Liver (tissue), 3 donors: ENCODE results near the gene RGMA.

Experiments
- CTCF ChIP-seq: fragments of 150-350 bp; IDR thresholded peaks from 2 replicates; pipeline ENCODE4 v1.5.1; 2017; ENCODE audit warnings: improper control_type of control experiment, low read depth, low read length; ENCODE audit not compliant: missing input control
- TAF1 ChIP-seq: conservative IDR thresholded peaks from 2 replicates; pipeline ENCODE4 v1.6.1; 2016; ENCODE audit warnings: antibody characterized with exemption, mild to moderate bottlenecking
- donor health status: healthy.
- donor health status: healthy.

GRCh38 chr15:93076875-93077274 is 12.1 kb downstream of the RGMA start:
- TF ChIP-seq TAF1 (no peak), CTCF (no peak)
